ENCODE data around the gene PTX4. TPM values are rescaled to one million over a fixed set of nuclear protein-coding genes. Genes with fewer than 3 reads are reported as not detected.
"Not testable (repeated sequence)": the region's sequence is repeated elsewhere in the genome, so short reads cannot be mapped to it uniquely, and the experiment has no call there.

Gene PTX4
- total and polyA plus RNA-seq, 2 donors = 0.05 TPM

DNA sequence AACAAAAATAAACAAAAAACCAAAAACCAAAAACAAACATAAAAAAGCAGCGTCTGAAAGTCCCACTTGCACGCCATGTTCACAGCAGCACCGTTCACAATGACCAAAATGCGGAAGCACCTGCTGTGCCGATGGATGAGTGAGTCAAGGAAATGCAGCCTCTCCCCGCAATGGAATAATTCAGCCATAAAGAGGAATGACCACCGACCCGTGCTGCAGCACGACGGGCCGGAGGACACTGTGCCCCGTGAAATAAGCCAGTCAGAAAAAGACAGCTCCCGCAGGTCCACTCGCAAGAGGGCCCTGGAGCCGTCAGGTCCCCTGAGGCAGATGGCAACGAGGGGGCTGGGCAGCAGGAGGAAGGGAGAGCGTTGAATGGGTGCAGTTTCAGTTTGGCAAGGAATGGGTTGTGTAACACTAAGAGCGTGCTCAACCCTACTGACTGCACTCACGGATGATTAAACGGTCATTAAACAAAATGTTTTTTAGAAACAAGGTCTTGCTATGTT, 19.0 kb downstream of the PTX4 start:
- no peaks in the 10 kb centered on the region for H3K27me3 ChIP-seq (ENCODE audit: control insufficient read depth in 2 of 2, insufficient read depth in 1 of 2, low read length in 1 of 2)
- H3K9me3 ChIP-seq (ENCODE audit: control insufficient read depth in 2 of 2, insufficient read depth in 1 of 2, low read length in 1 of 2) = no peaks in the 10 kb centered on the region
- peaks cover 0 to 9% of the 10 kb centered on the region in 2 donors for H3K36me3 ChIP-seq (ENCODE audit: control insufficient read depth in 2 of 2, insufficient read depth in 2 of 2, low read length in 1 of 2)
- H3K27ac ChIP-seq (ENCODE audit: low read depth in 1 of 2, low read length in 1 of 2) = no peak overlapping the region
- 76% methylated on average over 20 of the region's 20 CpGs for WGBS
- H3K4me3 ChIP-seq (ENCODE audit: low read length in 2 of 2) = no peak overlapping the region
- peaks cover 9 to 10% of the 10 kb centered on the region in 2 donors for H3K4me1 ChIP-seq (ENCODE audit: control insufficient read depth in 2 of 2, insufficient read depth in 2 of 2, low read length in 2 of 2)
- no peak for DNase-seq (ENCODE audit: low read depth in 6 of 9, low spot score in 9 of 9)

DNA sequence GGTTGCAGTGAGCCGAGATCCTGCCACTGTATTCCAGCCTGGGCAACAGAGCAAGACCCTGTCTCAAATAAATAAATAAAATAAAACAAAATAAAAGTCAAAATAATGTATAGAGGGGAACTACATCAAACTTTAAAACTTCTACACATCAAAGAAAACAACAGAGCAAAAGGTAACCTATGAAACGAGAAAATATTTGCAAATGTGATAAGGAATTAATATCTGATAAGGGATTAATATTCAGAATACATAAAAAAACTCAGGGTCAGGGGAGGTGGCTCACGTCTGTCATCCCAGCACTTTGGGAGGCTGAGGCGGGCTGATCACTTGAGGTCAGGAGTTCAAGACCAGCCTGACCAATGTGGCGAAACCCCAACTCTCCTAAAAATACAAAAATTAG, 19.6 kb downstream of the PTX4 start:
- Histone ChIP-seq H3K36me3 (ENCODE audit: control insufficient read depth in 2 of 2, insufficient read depth in 2 of 2, low read length in 1 of 2) (peaks cover 0 to 13% of the 10 kb centered on the region in 2 donors), H3K4me1 (ENCODE audit: control insufficient read depth in 2 of 2, insufficient read depth in 2 of 2, low read length in 2 of 2) (peaks cover 7 to 10% of the 10 kb centered on the region in 2 donors)
- H3K27ac ChIP-seq (ENCODE audit: low read depth in 1 of 2, low read length in 1 of 2); H3K9me3 ChIP-seq (ENCODE audit: control insufficient read depth in 2 of 2, insufficient read depth in 1 of 2, low read length in 1 of 2); H3K27me3 ChIP-seq (ENCODE audit: control insufficient read depth in 2 of 2, insufficient read depth in 1 of 2, low read length in 1 of 2); DNase-seq (ENCODE audit: low read depth in 6 of 9, low spot score in 9 of 9); H3K4me3 ChIP-seq (ENCODE audit: low read length in 2 of 2): not testable (repeated sequence)
- 94% methylated on average over 5 of the region's 5 CpGs for WGBS

DNA sequence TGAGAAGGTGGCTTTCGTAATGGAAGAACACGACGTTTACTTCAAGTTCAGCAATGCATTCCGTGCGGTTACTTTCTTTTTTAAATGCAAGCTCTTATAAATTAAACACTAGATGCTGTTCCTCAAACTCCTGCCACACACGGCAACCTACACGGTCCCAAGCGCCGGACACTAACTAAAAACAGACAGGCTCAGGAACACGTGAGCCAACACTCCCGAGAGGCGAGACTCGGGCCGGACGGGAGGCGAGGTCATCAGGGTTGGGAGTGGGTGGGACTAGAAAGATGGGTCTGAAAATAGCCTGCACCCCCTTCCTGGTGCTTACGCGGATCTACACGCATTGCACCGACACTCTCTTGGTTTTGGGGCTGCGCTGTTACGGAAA, 20.3 kb downstream of the PTX4 start:
- no peaks in the 10 kb centered on the region for H3K9me3 ChIP-seq (ENCODE audit: control insufficient read depth in 2 of 2, insufficient read depth in 1 of 2, low read length in 1 of 2)
- H3K4me3 ChIP-seq (ENCODE audit: low read length in 2 of 2) = no peak overlapping the region
- H3K27ac ChIP-seq (ENCODE audit: low read depth in 1 of 2, low read length in 1 of 2) = no peak overlapping the region
- peaks cover 0 to 15% of the 10 kb centered on the region in 2 donors for H3K36me3 ChIP-seq (ENCODE audit: control insufficient read depth in 2 of 2, insufficient read depth in 2 of 2, low read length in 1 of 2)
- no peak for DNase-seq (ENCODE audit: low read depth in 6 of 9, low spot score in 9 of 9)
- H3K27me3 ChIP-seq (ENCODE audit: control insufficient read depth in 2 of 2, insufficient read depth in 1 of 2, low read length in 1 of 2) = no peaks in the 10 kb centered on the region
- 97% methylated on average over 22 of the region's 22 CpGs for WGBS
- H3K4me1 ChIP-seq (ENCODE audit: control insufficient read depth in 2 of 2, insufficient read depth in 2 of 2, low read length in 2 of 2) = peaks cover 0 to 4% of the 10 kb centered on the region in 2 donors

DNA sequence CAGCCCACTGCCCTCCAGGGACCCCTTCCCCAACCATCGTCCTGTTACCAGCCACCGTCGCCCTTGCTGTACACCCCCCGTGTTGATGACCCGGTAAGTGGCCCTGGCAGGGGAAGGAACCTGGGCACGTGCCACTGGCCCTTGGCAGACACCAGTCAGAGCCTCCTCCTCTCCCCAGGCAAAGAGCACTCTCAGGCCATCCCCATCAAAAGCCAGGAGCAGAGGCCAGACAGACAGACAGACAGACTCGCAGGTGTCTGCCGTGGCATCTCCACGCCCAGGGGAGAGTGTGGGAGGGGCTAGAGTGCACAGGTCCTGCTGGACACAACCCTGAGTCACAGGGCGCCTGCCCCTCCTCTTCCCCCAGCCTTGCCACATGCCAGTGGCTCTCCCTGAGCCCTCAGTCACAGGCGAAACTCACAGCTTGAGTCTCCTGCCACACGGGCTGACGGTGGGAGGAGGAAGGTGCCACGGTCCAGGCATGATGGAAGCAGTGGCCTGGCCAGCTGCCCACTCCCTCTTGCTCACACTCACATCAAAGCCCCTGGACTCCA, 21.7 kb downstream of the PTX4 start:
- Histone ChIP-seq H3K4me1 (ENCODE audit: control insufficient read depth in 2 of 2, insufficient read depth in 2 of 2, low read length in 2 of 2) (peaks cover 0 to 4% of the 10 kb centered on the region in 2 donors), H3K9me3 (ENCODE audit: control insufficient read depth in 2 of 2, insufficient read depth in 1 of 2, low read length in 1 of 2) (no peaks in the 10 kb centered on the region), H3K36me3 (ENCODE audit: control insufficient read depth in 2 of 2, insufficient read depth in 2 of 2, low read length in 1 of 2) (peaks cover 0 to 19% of the 10 kb centered on the region in 2 donors), H3K27ac (ENCODE audit: low read depth in 1 of 2, low read length in 1 of 2) (no peak overlapping the region), H3K27me3 (ENCODE audit: control insufficient read depth in 2 of 2, insufficient read depth in 1 of 2, low read length in 1 of 2) (no peaks in the 10 kb centered on the region), H3K4me3 (ENCODE audit: low read length in 2 of 2) (no peak overlapping the region)
- DNase-seq (ENCODE audit: low read depth in 6 of 9, low spot score in 9 of 9) = no peak
- WGBS = 94% methylated on average over 14 of the region's 14 CpGs

GRCh38 chr16:1466054-1466453, 22.7 kb downstream of the PTX4 start:
- no peak overlapping the region for H3K4me3 ChIP-seq (ENCODE audit: low read length in 2 of 2)
- DNase-seq (ENCODE audit: low read depth in 6 of 9, low spot score in 9 of 9) = no peak
- peaks cover 0 to 2% of the 10 kb centered on the region in 2 donors for H3K4me1 ChIP-seq (ENCODE audit: control insufficient read depth in 2 of 2, insufficient read depth in 2 of 2, low read length in 2 of 2)
- peaks cover 3 to 22% of the 10 kb centered on the region in 2 donors for H3K36me3 ChIP-seq (ENCODE audit: control insufficient read depth in 2 of 2, insufficient read depth in 2 of 2, low read length in 1 of 2)
- H3K9me3 ChIP-seq (ENCODE audit: control insufficient read depth in 2 of 2, insufficient read depth in 1 of 2, low read length in 1 of 2) = no peaks in the 10 kb centered on the region
- H3K27me3 ChIP-seq (ENCODE audit: control insufficient read depth in 2 of 2, insufficient read depth in 1 of 2, low read length in 1 of 2) = no peaks in the 10 kb centered on the region
- H3K27ac ChIP-seq (ENCODE audit: low read depth in 1 of 2, low read length in 1 of 2) = no peak overlapping the region
- 97% methylated on average over 24 of the region's 24 CpGs for WGBS

- no peak overlapping the region for H3K4me3 ChIP-seq (ENCODE audit: low read length in 2 of 2)
- WGBS = 99% methylated on average over 13 of the region's 13 CpGs
- H3K36me3 ChIP-seq (ENCODE audit: control insufficient read depth in 2 of 2, insufficient read depth in 2 of 2, low read length in 1 of 2) = peaks cover 8 to 27% of the 10 kb centered on the region in 2 donors
- no peaks in the 10 kb centered on the region for H3K4me1 ChIP-seq (ENCODE audit: control insufficient read depth in 2 of 2, insufficient read depth in 2 of 2, low read length in 2 of 2)
- no peak for DNase-seq (ENCODE audit: low read depth in 6 of 9, low spot score in 9 of 9)
- no peak overlapping the region for H3K27ac ChIP-seq (ENCODE audit: low read depth in 1 of 2, low read length in 1 of 2)
- H3K27me3 ChIP-seq (ENCODE audit: control insufficient read depth in 2 of 2, insufficient read depth in 1 of 2, low read length in 1 of 2) = no peaks in the 10 kb centered on the region
- H3K9me3 ChIP-seq (ENCODE audit: control insufficient read depth in 2 of 2, insufficient read depth in 1 of 2, low read length in 1 of 2) = no peaks in the 10 kb centered on the region
Observed at GRCh38 chr16:1465567-1465915, 23.2 kb downstream of the PTX4 start.

- WGBS = 97% methylated on average over 33 of the region's 33 CpGs
- no peaks in the 10 kb centered on the region for H3K27me3 ChIP-seq (ENCODE audit: control insufficient read depth in 2 of 2, insufficient read depth in 1 of 2, low read length in 1 of 2)
- DNase-seq (ENCODE audit: low read depth in 6 of 9, low spot score in 9 of 9) = no peak
- no peak overlapping the region for H3K27ac ChIP-seq (ENCODE audit: low read depth in 1 of 2, low read length in 1 of 2)
- no peak overlapping the region for H3K4me3 ChIP-seq (ENCODE audit: low read length in 2 of 2)
- H3K4me1 ChIP-seq (ENCODE audit: control insufficient read depth in 2 of 2, insufficient read depth in 2 of 2, low read length in 2 of 2) = no peaks in the 10 kb centered on the region
- H3K36me3 ChIP-seq (ENCODE audit: control insufficient read depth in 2 of 2, insufficient read depth in 2 of 2, low read length in 1 of 2) = peaks cover 13 to 32% of the 10 kb centered on the region in 2 donors
- no peaks in the 10 kb centered on the region for H3K9me3 ChIP-seq (ENCODE audit: control insufficient read depth in 2 of 2, insufficient read depth in 1 of 2, low read length in 1 of 2)
Observed at GRCh38 chr16:1464894-1465566, 23.7 kb downstream of the PTX4 start.

DNA sequence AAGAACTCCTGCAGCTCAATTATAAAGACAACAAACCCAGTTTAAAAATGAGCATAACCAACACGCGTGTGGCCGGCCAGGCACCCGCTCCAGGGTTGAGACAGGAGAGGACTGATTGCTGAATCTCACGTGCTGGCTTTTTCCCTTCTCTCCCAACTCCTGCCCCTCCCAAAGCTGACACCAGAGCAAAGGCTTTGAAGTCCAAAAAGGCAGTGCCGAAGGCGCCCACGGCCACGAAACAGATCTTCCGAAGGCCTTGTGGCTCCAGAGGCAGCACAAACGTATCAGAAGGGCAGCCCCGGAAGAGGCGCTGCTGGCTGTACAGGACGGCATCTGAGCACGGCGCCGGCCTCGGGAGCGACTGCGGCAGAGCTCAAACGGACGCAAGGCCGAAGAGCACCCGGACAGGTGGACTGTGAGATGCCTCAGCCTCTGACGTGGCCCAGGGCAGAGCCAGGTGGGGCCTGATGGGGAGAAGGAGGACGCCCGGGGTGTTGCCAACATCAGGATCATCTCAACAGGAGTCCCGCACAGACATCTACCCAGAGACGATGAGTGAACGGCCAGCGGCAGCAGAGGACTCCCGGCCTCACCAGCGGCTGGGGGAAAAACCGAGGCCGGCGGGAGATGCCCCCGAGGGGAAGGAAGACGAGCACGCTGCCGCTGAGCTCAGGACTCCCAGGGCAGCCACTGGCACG, 24.4 kb downstream of the PTX4 start:
- H3K36me3 ChIP-seq (ENCODE audit: control insufficient read depth in 2 of 2, insufficient read depth in 2 of 2, low read length in 1 of 2) = peaks cover 15 to 35% of the 10 kb centered on the region in 2 donors
- no peak overlapping the region for H3K4me3 ChIP-seq (ENCODE audit: low read length in 2 of 2)
- no peak overlapping the region for H3K27ac ChIP-seq (ENCODE audit: low read depth in 1 of 2, low read length in 1 of 2)
- no peak for DNase-seq (ENCODE audit: low read depth in 6 of 9, low spot score in 9 of 9)
- H3K4me1 ChIP-seq (ENCODE audit: control insufficient read depth in 2 of 2, insufficient read depth in 2 of 2, low read length in 2 of 2) = no peaks in the 10 kb centered on the region
- no peaks in the 10 kb centered on the region for H3K27me3 ChIP-seq (ENCODE audit: control insufficient read depth in 2 of 2, insufficient read depth in 1 of 2, low read length in 1 of 2)
- 97% methylated on average over 41 of the region's 41 CpGs for WGBS
- no peaks in the 10 kb centered on the region for H3K9me3 ChIP-seq (ENCODE audit: control insufficient read depth in 2 of 2, insufficient read depth in 1 of 2, low read length in 1 of 2)

DNA sequence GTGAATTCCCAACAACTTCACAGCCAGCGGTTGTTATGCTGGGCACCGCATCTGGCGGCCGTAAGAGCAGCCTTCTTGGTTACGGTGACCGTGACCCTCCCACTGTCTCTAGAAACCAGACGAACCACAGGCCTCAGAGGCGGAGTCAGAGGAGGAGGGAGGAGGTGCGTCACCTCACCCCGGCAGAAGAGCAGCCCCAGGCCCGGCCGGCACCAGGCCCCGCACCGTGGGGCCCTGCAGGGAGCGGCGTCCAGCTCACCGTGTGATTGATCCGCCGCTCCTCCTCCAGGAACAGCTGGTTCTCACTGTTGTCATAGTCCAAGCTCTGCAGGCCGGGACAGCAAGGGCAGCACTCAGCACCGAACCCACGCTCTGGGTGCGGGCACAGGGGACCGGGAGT, 27.6 kb downstream of the PTX4 start:
- H3K4me1 ChIP-seq (ENCODE audit: control insufficient read depth in 2 of 2, insufficient read depth in 2 of 2, low read length in 2 of 2) = no peaks in the 10 kb centered on the region
- 98% methylated on average over 24 of the region's 24 CpGs for WGBS
- no peak overlapping the region for H3K27ac ChIP-seq (ENCODE audit: low read depth in 1 of 2, low read length in 1 of 2)
- DNase-seq (ENCODE audit: low read depth in 6 of 9, low spot score in 9 of 9) = no peak
- no peaks in the 10 kb centered on the region for H3K9me3 ChIP-seq (ENCODE audit: control insufficient read depth in 2 of 2, insufficient read depth in 1 of 2, low read length in 1 of 2)
- no peak overlapping the region for H3K4me3 ChIP-seq (ENCODE audit: low read length in 2 of 2)
- H3K27me3 ChIP-seq (ENCODE audit: control insufficient read depth in 2 of 2, insufficient read depth in 1 of 2, low read length in 1 of 2) = no peaks in the 10 kb centered on the region
- H3K36me3 ChIP-seq (ENCODE audit: control insufficient read depth in 2 of 2, insufficient read depth in 2 of 2, low read length in 1 of 2) = peaks cover 32 to 60% of the 10 kb centered on the region in 2 donors

Measured in thymus (tissue), 11 donors.